Testis (tissue), 3 donors: ENCODE results near the gene ODAD3. TPM values are rescaled to one million over a fixed set of nuclear protein-coding genes. Genes with fewer than 3 reads are reported as not detected.

Experiments used
- DNase-seq: peaks from one replicate; pipeline ENCODE4 v3.0.0-alpha.2; 2019
- H3K27ac ChIP-seq, 2 donors: fragments of 200-600 bp; sonication (generic); one replicate each; pipeline ENCODE4 v1.5.1; 2019
- H3K27me3 ChIP-seq: fragments of 200-600 bp; sonication (generic); one replicate; pipeline ENCODE4 v1.5.1; 2019
- H3K36me3 ChIP-seq: fragments of 200-600 bp; sonication (generic); one replicate; pipeline ENCODE4 v1.5.1; 2017; ENCODE audit warnings: low read depth; ENCODE audit errors: missing control alignments
- H3K4me1 ChIP-seq: fragments of 200-600 bp; sonication (generic); one replicate; pipeline ENCODE4 v1.5.1; 2019
- H3K4me3 ChIP-seq, 2 donors: fragments of 200-600 bp; sonication (generic); one replicate each; pipeline ENCODE4 v1.5.1; 2017 to 2019
- H3K9me3 ChIP-seq: fragments of 200-600 bp; sonication (generic); one replicate; pipeline ENCODE4 v1.5.1; 2017
- CTCF ChIP-seq, 3 experiments: fragments of 450-650 bp in 2 of 3; fragments of 200-600 bp in 1 of 3; sonication (generic) in 1 of 3; IDR thresholded peaks; one replicate each; pipeline ENCODE4 v1.5.1; 2016 to 2019; ENCODE audit warnings: antibody characterized with exemption in 3 of 3, mild to moderate bottlenecking in 2 of 3, moderate library complexity in 1 of 3
- POLR2A ChIP-seq: fragments of 450-650 bp; IDR thresholded peaks from one replicate; pipeline ENCODE4 v1.6.1; 2017; ENCODE audit warnings: antibody characterized with exemption, mild to moderate bottlenecking, moderate library complexity
- WGBS, 2 donors: methylation state at CpG; one replicate each; pipeline ENCODE4 v1.1.5; 2018; 5-methylcytosine and 5-hydroxymethylcytosine counted together
- intact Hi-C: fragments of 100-400 bp; cut with DNase I; formaldehyde crosslinking; loops from one replicate; pipeline ENCODE4 v1.15.1; 2023; ENCODE audit warnings: low total_unique reads
- polyA plus RNA-seq: library from polyadenylated mRNA; stranded (reverse); fragments of 350-450 nt; fragmentation: Illumina TruSeq; extraction: RNeasy Lipid Tissue Mini Kit (QIAGEN cat#74804); gene quantifications from one replicate; pipeline ENCODE4 v1.2.3, GENCODE V29; 2014; ENCODE audit warnings: low read depth, low replicate concordance; ENCODE audit not compliant: insufficient read depth
- total RNA-seq, 2 donors: library from RNA; depleted of rRNA; stranded (reverse); fragments of >200 nt; gene quantifications; one replicate each; pipeline ENCODE4 v1.2.3, GENCODE V29; 2016

ODAD3 gene
- total and polyA plus RNA-seq, 3 donors from 2014 or later: 9.7 to 18.3 (median 14.8) TPM

GRCh38 chr19:11418549-11419506 lies 16.1 kb downstream of the ODAD3 start, which contains the start of gene RGL3:
Gene RGL3 (minus strand): TSS chr19:11419314. CDS start chr19:11419278, 36 bp downstream.
- Histone ChIP-seq H3K9me3 (no peaks in the 10 kb centered on the region), H3K4me1 (peaks cover 23% of the 10 kb centered on the region), H3K4me3 (peak within 1 kb of the TSS; percentile 5 to 27), H3K27ac (no peak within 1 kb of the TSS), H3K36me3 (no peaks in the 10 kb centered on the region), H3K27me3 (no peaks in the 10 kb centered on the region)
- intact Hi-C loops: no loop called here
- TF ChIP-seq CTCF (IDR thresholded peaks at IDR 0.05) (no peak), POLR2A (no peak)
- DNase-seq: no peak
- 4% methylated on average over 51 of the region's 72 CpGs; no CpG with 5 or more reads in 1 of the 2 donors for WGBS, 2 donors

DNA sequence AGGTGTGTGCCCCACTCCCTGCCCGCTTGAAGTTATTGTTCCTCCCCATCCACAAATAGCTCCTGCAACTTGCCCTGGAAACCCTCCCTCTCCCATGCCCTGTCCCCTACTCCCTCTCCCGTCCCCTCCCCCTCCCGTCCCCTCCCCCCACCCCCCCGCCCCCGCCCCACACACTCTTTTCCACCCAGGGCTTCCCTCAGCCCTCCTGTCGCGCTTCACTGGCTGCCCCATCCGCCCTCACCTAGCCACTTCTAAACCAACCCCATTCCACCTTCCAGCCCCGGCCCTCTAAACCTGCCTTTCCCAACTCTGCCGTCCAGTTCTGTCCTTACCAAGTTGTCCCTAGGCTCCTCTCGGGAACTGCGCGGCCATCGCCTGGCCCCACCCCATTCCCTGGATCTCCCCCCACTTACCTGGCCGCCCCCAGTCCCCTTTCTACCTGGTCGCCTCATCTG lies 16.8 kb downstream of the ODAD3 start:
- H3K4me3 ChIP-seq: peak overlapping the region; percentile 5 to 27
- H3K9me3 ChIP-seq: no peaks in the 10 kb centered on the region
- H3K4me1 ChIP-seq: peaks cover 16% of the 10 kb centered on the region
- 15 to 16% methylated on average over 11 to 13 of the region's 16 CpGs for WGBS, 2 donors
- no peak for TF ChIP-seq CTCF (IDR thresholded peaks at IDR 0.05)
- no peak for TF ChIP-seq POLR2A
- H3K27ac ChIP-seq: no peak overlapping the region
- H3K27me3 ChIP-seq: no peaks in the 10 kb centered on the region
- intact Hi-C loops: no loop called here
- DNase-seq: no peak
- no peaks in the 10 kb centered on the region for H3K36me3 ChIP-seq

- Histone ChIP-seq H3K27ac (no peak overlapping the region), H3K27me3 (no peaks in the 10 kb centered on the region), H3K36me3 (no peaks in the 10 kb centered on the region), H3K4me3 (no peak overlapping the region), H3K4me1 (peaks cover 8% of the 10 kb centered on the region), H3K9me3 (no peaks in the 10 kb centered on the region)
- DNase-seq: no peak
- intact Hi-C loops: no loop called here
- WGBS, 2 donors: 90 to 91% methylated on average over 17 of the region's 17 CpGs
- TF ChIP-seq POLR2A (no peak), CTCF (IDR thresholded peaks at IDR 0.05) (no peak)
Observed at GRCh38 chr19:11416346-11417052, 18.4 kb downstream of the ODAD3 start.

DNA sequence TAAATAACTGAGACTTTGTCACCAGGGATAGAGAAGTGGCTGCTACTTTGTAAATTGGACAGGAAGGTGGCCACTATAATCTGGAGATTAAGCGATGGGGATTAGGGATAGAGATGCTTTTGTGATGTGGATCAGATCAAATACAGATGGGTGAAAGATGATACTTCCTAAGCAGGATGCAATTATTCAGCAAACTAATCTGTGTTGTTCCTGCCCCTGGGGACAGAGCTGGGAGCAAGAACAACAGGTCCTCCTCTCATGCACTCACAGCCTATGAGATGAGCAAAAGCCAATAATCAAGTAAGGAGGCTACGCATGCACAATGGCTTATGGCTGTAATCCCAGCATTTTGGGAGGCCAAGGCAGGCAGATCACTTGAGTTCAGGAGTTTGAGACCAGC lies 20.4 kb downstream of the ODAD3 start:
- H3K27me3 ChIP-seq: no peaks in the 10 kb centered on the region
- intact Hi-C loops: no loop called here
- H3K27ac ChIP-seq: no peak overlapping the region
- no peak for TF ChIP-seq CTCF (IDR thresholded peaks at IDR 0.05)
- no peak for TF ChIP-seq POLR2A
- no peak for DNase-seq
- H3K36me3 ChIP-seq: no peaks in the 10 kb centered on the region
- H3K4me3 ChIP-seq: no peak overlapping the region
- H3K9me3 ChIP-seq: no peaks in the 10 kb centered on the region
- H3K4me1 ChIP-seq: no peaks in the 10 kb centered on the region
- 80 to 83% methylated on average over 2 of the region's 2 CpGs for WGBS, 2 donors
